HepG2 (cell line): Measurements from ENCODE around the gene SARS2. TPM values are rescaled to one million over a fixed set of nuclear protein-coding genes. Genes with fewer than 3 reads are reported as not detected.

ENCODE experiments used
- CHD4 ChIP-seq: fragments of 200-600 bp; sonication (generic); IDR thresholded peaks from 2 replicates; pipeline ENCODE4 v1.7.0; 2017; ENCODE audit warnings: mild to moderate bottlenecking, low read length, borderline replicate concordance
- CREB1 ChIP-seq, 2 experiments: fragments of 450-650 bp in 1 of 2; IDR thresholded peaks; 2 replicates each; pipeline ENCODE4 v1.6.1; 2016 to 2017; ENCODE audit warnings: control low read depth in 1 of 2, mild to moderate bottlenecking in 1 of 2, missing compliant biosample characterization in 1 of 2, missing genetic modification characterization in 1 of 2
- CTCF ChIP-seq: sonication (generic); formaldehyde crosslinking; IDR thresholded peaks from 2 replicates; pipeline ENCODE4 v1.5.0; 2020; ENCODE audit warnings: mild to moderate bottlenecking, missing genetic modification reagents, moderate library complexity
- DDIT3 ChIP-seq: sonication (generic); formaldehyde crosslinking; IDR thresholded peaks from 2 replicates; pipeline ENCODE4 v1.4.0; 2020; ENCODE audit warnings: mild to moderate bottlenecking, missing genetic modification reagents
- DPF2 ChIP-seq: sonication (generic); formaldehyde crosslinking; IDR thresholded peaks from 2 replicates; pipeline ENCODE4 v1.4.0; 2020; ENCODE audit warnings: mild to moderate bottlenecking, low read depth, missing genetic modification reagents, borderline replicate concordance
- HOMEZ ChIP-seq: IDR thresholded peaks from 2 replicates; pipeline ENCODE4 v1.6.1; 2016; ENCODE audit warnings: low read depth
- MBD4 ChIP-seq: IDR thresholded peaks from 2 replicates; pipeline ENCODE4 v1.6.1; 2012; ENCODE audit warnings: low read length, inconsistent platforms, borderline replicate concordance
- SMARCC2 ChIP-seq: fragments of 450-650 bp; IDR thresholded peaks from 2 replicates; pipeline ENCODE4 v1.6.1; 2017; ENCODE audit warnings: antibody characterized with exemption, mild to moderate bottlenecking
- TERF1 ChIP-seq: sonication (generic); formaldehyde crosslinking; IDR thresholded peaks from 2 replicates; pipeline ENCODE4 v1.8.0; 2022; ENCODE audit warnings: mild to moderate bottlenecking, missing genetic modification reagents, moderate library complexity
- THAP9 ChIP-seq: sonication (generic); formaldehyde crosslinking; IDR thresholded peaks from 2 replicates; pipeline ENCODE4; 2020; ENCODE audit warnings: missing genetic modification reagents, mild to moderate bottlenecking, borderline replicate concordance
- ZNF350 ChIP-seq: sonication (generic); formaldehyde crosslinking; IDR thresholded peaks from 2 replicates; pipeline ENCODE4 v1.4.0; 2020; ENCODE audit warnings: mild to moderate bottlenecking, low read depth, missing genetic modification reagents, borderline replicate concordance
- ZNF639 ChIP-seq: conservative IDR thresholded peaks from 2 replicates; pipeline ENCODE4 v1.6.1; 2018; ENCODE audit warnings: missing genetic modification reagents
- ZNF687 ChIP-seq: sonication (generic); formaldehyde crosslinking; IDR thresholded peaks from 2 replicates; pipeline ENCODE4 v1.5.1; 2020; ENCODE audit warnings: mild to moderate bottlenecking, missing genetic modification reagents, moderate library complexity
- polyA plus RNA-seq, 8 experiments: library from polyadenylated mRNA; depleted of rRNA in 3 of 8; stranded (reverse) in 7 of 8; unstranded in 1 of 8; fragments of >200 nt; fragmentation: Illumina TruSeq in 4 of 8; extraction: Trizol in 4 of 8; gene quantifications; 2 replicates each; pipeline versions ENCODE4 v1.2.1 to v1.2.3, GENCODE V29; 2011 to 2016; ENCODE audit warnings: low read depth in 4 of 8, missing spikeins in 1 of 8, mixed read lengths in 1 of 8; ENCODE audit not compliant: insufficient read depth in 1 of 8
- total RNA-seq, 5 experiments: library from RNA; depleted of rRNA; stranded (reverse); fragments of >200 nt; fragmentation: Illumina TruSeq; extraction: Trizol; gene quantifications; 2 replicates each; pipeline ENCODE4 v1.2.3, GENCODE V29; 2016; ENCODE audit warnings: low read depth in 1 of 5

The SARS2 gene
- total and polyA plus RNA-seq, 2 of the 13 experiments (the other 11 are each of a cell fraction or from before 2014, with no cell fraction given), result 40.0 to 48.6 TPM

GRCh38 chr19:38930776-38931520 is 385 bp upstream of the SARS2 start, which contains the start of gene MRPS12 (continued):
- TF ChIP-seq ZNF639 (CRISPR knock-in tag), result no peak; the same call in 1 of the 2 replicates
- TF ChIP-seq DPF2 (CRISPR knock-in tag), result no peak
- no peak for TF ChIP-seq CHD4
- TF ChIP-seq DDIT3 (CRISPR knock-in tag), result no peak
- no peak for TF ChIP-seq CTCF
- no peak; the same call in 1 of the 2 replicates for TF ChIP-seq THAP9 (CRISPR knock-in tag)
- peak; percentile 93 for TF ChIP-seq CREB1 (IDR thresholded peaks at IDR 0.05)
- TF ChIP-seq CREB1 (CRISPR knock-in tag; IDR thresholded peaks at IDR 0.05), result peak; percentile 94
- no peak; the same call in 1 of the 2 replicates for TF ChIP-seq HOMEZ (CRISPR knock-in tag)
- no peak for TF ChIP-seq TERF1 (CRISPR knock-in tag)
- no peak for TF ChIP-seq SMARCC2
- peak; percentile 80 for TF ChIP-seq ZNF687 (CRISPR knock-in tag)
- TF ChIP-seq MBD4, result no peak
- no peak; the same call in none of the 2 replicates for TF ChIP-seq ZNF350 (CRISPR knock-in tag)
